Thyroid gland (tissue), 4 donors: ENCODE measurements around the gene RALBP1. TPM values are rescaled to one million over a fixed set of nuclear protein-coding genes. Genes with fewer than 3 reads are reported as not detected.
A peak's percentile ranks its signal among the peaks of the same experiment; 100 is the strongest.

Source experiments
- DNase-seq, 2 donors: peaks; one replicate each; pipeline ENCODE4 v3.0.0-alpha.2; 2019
- H3K27ac ChIP-seq, 3 donors: fragments of 200-600 bp; sonication (generic); 1 replicate in 2 of 3; 2 replicates in 1 of 3; pipeline ENCODE4 v1.5.1; 2016 to 2019; ENCODE audit warnings: mild to moderate bottlenecking in 1 of 3, moderate library complexity in 1 of 3
- H3K27me3 ChIP-seq: fragments of 200-600 bp; sonication (generic); one replicate; pipeline ENCODE4 v1.5.1; 2019
- H3K36me3 ChIP-seq, 2 donors: fragments of 200-600 bp; sonication (generic); one replicate each; pipeline ENCODE4 v1.5.1; 2016 to 2019
- H3K4me1 ChIP-seq, 2 donors: fragments of 200-600 bp; sonication (generic); one replicate each; pipeline ENCODE4 v1.5.1; 2017 to 2019
- H3K4me3 ChIP-seq, 3 donors: fragments of 200-600 bp; sonication (generic); replicated peaks in 1 of 3; 1 replicate in 2 of 3; 2 replicates in 1 of 3; pipeline ENCODE4 v1.5.1; 2016; ENCODE audit warnings: mild to moderate bottlenecking in 1 of 3
- H3K9me3 ChIP-seq: fragments of 200-600 bp; sonication (generic); one replicate; pipeline ENCODE4 v1.5.1; 2017
- POLR2A ChIP-seq, 2 donors: fragments of 450-650 bp; IDR thresholded peaks; one replicate each; pipeline ENCODE4 v1.6.1; 2017; ENCODE audit warnings: antibody characterized with exemption in 2 of 2, mild to moderate bottlenecking in 2 of 2, moderate library complexity in 1 of 2
- whole genome bisulfite sequencing, 2 donors: methylation state at CpG; one replicate each; pipeline ENCODE4 v1.1.5; 2017; 5-methylcytosine and 5-hydroxymethylcytosine counted together
- intact Hi-C: fragments of 100-400 bp; cut with DNase I; formaldehyde crosslinking; loops from one replicate; pipeline ENCODE4 v1.15.1; 2023
- total RNA-seq, 4 donors: library from RNA; depleted of rRNA; stranded (reverse); fragments of >200 nt; gene quantifications; one replicate each; pipeline ENCODE4 v1.2.3, GENCODE V29; 2016
- TF ChIP-seq, protein P1 (sequence below), 6 experiments: fragments of 200-600 bp in 3 of 6; fragments of 450-650 bp in 3 of 6; sonication (generic) in 3 of 6; IDR thresholded peaks; one replicate each; pipeline ENCODE4 v1.5.1; 2016 to 2019; ENCODE audit warnings: antibody characterized with exemption in 6 of 6, mild to moderate bottlenecking in 2 of 6, inconsistent platforms in 1 of 6, moderate library complexity in 1 of 6

Gene RALBP1
- total RNA-seq, 4 donors from 2014 or later = 46.6 to 69.9 (median 62.8) TPM

DNA sequence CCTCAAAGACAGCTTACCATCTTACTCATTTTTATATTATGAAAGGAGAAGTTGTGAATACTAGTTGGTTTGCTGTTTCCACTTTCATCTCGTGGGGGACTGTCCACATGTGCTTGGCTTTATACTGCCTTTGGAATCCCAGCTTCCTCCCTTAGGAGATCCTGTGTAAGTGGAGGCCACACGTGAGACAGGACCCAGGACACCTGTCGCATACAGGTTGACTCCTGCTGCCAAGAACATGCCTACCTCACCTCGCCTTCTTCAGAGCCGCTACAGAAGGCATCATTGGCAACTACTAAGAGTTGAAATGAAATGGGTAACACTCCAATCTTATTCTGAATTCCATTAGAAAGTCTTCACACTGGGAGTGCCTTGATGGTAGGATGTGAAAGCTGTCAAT, 69.7 kb downstream of the RALBP1 start:
- intact Hi-C loops = no loop called here
- Histone ChIP-seq H3K27me3 (no peaks in the 10 kb centered on the region), H3K9me3 (no peaks in the 10 kb centered on the region), H3K4me1 (no peaks in the 10 kb centered on the region), H3K4me3 (no peak overlapping the region), H3K27ac (no peak overlapping the region), H3K36me3 (peaks cover 31 to 37% of the 10 kb centered on the region in 2 donors)
- TF ChIP-seq, protein P1, sequence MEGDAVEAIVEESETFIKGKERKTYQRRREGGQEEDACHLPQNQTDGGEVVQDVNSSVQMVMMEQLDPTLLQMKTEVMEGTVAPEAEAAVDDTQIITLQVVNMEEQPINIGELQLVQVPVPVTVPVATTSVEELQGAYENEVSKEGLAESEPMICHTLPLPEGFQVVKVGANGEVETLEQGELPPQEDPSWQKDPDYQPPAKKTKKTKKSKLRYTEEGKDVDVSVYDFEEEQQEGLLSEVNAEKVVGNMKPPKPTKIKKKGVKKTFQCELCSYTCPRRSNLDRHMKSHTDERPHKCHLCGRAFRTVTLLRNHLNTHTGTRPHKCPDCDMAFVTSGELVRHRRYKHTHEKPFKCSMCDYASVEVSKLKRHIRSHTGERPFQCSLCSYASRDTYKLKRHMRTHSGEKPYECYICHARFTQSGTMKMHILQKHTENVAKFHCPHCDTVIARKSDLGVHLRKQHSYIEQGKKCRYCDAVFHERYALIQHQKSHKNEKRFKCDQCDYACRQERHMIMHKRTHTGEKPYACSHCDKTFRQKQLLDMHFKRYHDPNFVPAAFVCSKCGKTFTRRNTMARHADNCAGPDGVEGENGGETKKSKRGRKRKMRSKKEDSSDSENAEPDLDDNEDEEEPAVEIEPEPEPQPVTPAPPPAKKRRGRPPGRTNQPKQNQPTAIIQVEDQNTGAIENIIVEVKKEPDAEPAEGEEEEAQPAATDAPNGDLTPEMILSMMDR (IDR thresholded peaks at IDR 0.05) = no peak
- DNase-seq = no peak
- WGBS, 2 donors = 87 to 88% methylated on average over 5 of the region's 5 CpGs

DNA sequence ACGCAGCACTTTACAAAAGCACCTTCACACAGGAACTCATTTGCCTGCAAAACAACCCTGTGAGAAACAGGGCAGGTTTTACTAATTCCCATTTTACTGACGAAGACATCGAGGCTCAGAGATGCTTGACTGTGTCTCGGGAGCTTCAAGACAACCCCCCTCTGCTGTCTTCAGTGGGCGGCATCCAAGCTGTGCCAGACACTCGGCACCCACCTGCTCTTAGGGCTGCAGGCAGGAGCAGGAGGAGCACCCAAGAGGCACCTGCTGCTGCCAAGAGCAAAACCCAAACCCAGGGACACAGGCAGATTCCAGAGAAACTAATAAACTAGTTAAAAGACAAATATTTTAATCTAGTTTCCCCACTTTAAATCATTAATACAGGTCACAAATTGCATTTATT, 71.2 kb downstream of the RALBP1 start:
- 69 to 78% methylated on average over 6 of the region's 6 CpGs for WGBS, 2 donors
- peaks cover 31 to 38% of the 10 kb centered on the region in 2 donors for H3K36me3 ChIP-seq
- TF ChIP-seq, protein P1 (IDR thresholded peaks at IDR 0.05) = no peak
- TF ChIP-seq POLR2A (IDR thresholded peaks at IDR 0.05) = no peak

DNA sequence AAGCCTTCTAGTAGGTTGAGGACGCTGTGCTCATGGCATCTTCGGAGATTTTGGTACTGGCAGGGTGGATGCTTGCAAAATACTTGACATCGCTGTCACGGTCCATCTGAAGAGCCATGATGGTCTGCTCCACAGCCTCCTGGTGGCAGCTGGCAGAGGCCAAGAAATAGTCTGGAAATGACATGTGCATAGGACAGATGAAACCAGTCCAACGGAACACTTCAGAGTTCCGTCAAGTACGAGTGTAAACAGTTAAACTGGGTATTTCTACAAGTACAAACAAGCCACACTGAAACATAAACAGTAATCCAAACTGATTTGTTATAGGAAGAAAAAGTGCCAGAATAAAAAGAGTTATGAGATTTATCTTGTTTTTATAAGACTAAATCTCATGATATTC, 72.5 kb downstream of the RALBP1 start:
- Histone ChIP-seq H3K4me3 (no peak overlapping the region), H3K27ac (no peak overlapping the region), H3K9me3 (no peaks in the 10 kb centered on the region), H3K36me3 (peaks cover 36 to 44% of the 10 kb centered on the region in 2 donors), H3K27me3 (no peaks in the 10 kb centered on the region), H3K4me1 (no peaks in the 10 kb centered on the region)
- intact Hi-C loops = no loop called here
- no peak for TF ChIP-seq POLR2A (IDR thresholded peaks at IDR 0.05)
- TF ChIP-seq, protein P1 (IDR thresholded peaks at IDR 0.05) = no peak
- no peak for DNase-seq
- 95 to 97% methylated on average over 7 of the region's 7 CpGs for WGBS, 2 donors

More for the DNA sequence above, 71.2 kb downstream of the RALBP1 start:
- H3K4me1 ChIP-seq = no peaks in the 10 kb centered on the region
- intact Hi-C loops = no loop called here
- H3K4me3 ChIP-seq = no peak overlapping the region
- no peak overlapping the region for H3K27ac ChIP-seq
- no peaks in the 10 kb centered on the region for H3K27me3 ChIP-seq
- no peaks in the 10 kb centered on the region for H3K9me3 ChIP-seq
- DNase-seq = no peak

DNA sequence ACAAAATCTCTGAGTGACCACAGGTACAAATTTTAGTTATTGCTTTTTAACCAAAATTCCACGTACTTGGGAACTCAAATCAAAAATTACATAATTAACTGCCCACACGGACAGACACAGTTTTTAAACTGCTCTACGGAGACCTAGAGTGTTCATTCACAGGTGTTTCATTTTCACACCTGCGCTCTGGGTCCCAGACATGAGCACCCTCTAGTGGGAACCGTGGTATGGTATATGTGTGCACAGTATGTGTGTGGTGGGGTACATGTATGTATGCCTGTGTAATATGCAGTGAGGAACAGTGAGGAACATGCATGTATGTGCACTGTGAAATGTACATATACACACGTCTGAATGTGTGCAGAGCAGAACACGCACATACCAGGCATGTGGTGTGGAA, 74.1 kb downstream of the RALBP1 start:
- no peak overlapping the region for H3K4me3 ChIP-seq
- TF ChIP-seq POLR2A (IDR thresholded peaks at IDR 0.05) = no peak
- TF ChIP-seq, protein P1 (IDR thresholded peaks at IDR 0.05) = no peak
- H3K36me3 ChIP-seq = peaks cover 52 to 53% of the 10 kb centered on the region in 2 donors
- intact Hi-C loops = no loop called here
- no peaks in the 10 kb centered on the region for H3K4me1 ChIP-seq
- no peak overlapping the region for H3K27ac ChIP-seq
- H3K9me3 ChIP-seq = no peaks in the 10 kb centered on the region
- DNase-seq = no peak
- WGBS, 2 donors = 95% methylated on average over 7 of the region's 7 CpGs
- no peaks in the 10 kb centered on the region for H3K27me3 ChIP-seq

DNA sequence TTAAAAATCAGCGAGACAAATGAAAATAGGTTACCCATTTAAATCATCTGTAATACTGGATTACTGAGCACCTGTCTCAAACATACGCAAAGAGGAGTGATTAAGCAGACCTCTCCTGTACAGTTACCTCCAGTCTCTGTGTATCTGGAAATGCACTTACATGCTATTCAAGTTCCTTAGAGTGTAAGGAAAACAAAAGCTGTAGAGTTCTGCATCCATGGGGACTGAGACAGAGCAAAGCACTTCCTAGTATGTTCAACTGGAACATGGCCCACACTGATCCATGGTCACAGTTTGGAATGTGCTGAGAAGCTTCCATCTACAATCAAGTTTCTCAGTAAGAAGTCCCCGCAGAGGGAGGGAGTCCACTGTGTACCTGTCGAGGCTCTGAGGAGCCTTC, 75.1 kb downstream of the RALBP1 start:
- peaks cover 52 to 58% of the 10 kb centered on the region in 2 donors for H3K36me3 ChIP-seq
- no peaks in the 10 kb centered on the region for H3K27me3 ChIP-seq
- no peaks in the 10 kb centered on the region for H3K9me3 ChIP-seq
- intact Hi-C loops = no loop called here
- H3K4me3 ChIP-seq = no peak overlapping the region
- 82 to 92% methylated on average over 4 of the region's 4 CpGs for WGBS, 2 donors
- H3K4me1 ChIP-seq = no peaks in the 10 kb centered on the region
- TF ChIP-seq POLR2A (IDR thresholded peaks at IDR 0.05) = no peak
- TF ChIP-seq, protein P1 (IDR thresholded peaks at IDR 0.05) = no peak
- H3K27ac ChIP-seq = no peak overlapping the region
- peak in 1 of 2 donors; percentile 13 for DNase-seq
